B cell (primary cell): ENCODE results near the gene MIS18BP1.

ENCODE experiments used
- CTCF ChIP-seq: fragments of 200-600 bp; IDR thresholded peaks from one replicate; pipeline ENCODE4 v1.8.0; 2022; ENCODE audit warnings: antibody characterized with exemption, mild to moderate bottlenecking
- EZH2 ChIP-seq: IDR thresholded peaks from 2 replicates; pipeline ENCODE4 v1.6.1; 2012; ENCODE audit warnings: borderline replicate concordance, low read depth, mild to moderate bottlenecking, moderate library complexity, low read length; ENCODE audit not compliant: insufficient read depth, poor library complexity, severe bottlenecking

- TF ChIP-seq CTCF: no peak
- no peak for TF ChIP-seq EZH2
Measured at GRCh38 chr14:45227566-45227965, 25.4 kb downstream of the MIS18BP1 start.
